Effector CD8-positive, alpha-beta T cell (primary cell): ENCODE results near the gene ELMOD3.
"Not testable (repeated sequence)": the region's sequence is repeated elsewhere in the genome, so short reads cannot be mapped to it uniquely, and the experiment has no call there.

ENCODE experiments used
- DNase-seq: peaks from one replicate; lab custom pipeline; 2025; lab: John Stamatoyannopoulos, UW

The ELMOD3 gene

DNA sequence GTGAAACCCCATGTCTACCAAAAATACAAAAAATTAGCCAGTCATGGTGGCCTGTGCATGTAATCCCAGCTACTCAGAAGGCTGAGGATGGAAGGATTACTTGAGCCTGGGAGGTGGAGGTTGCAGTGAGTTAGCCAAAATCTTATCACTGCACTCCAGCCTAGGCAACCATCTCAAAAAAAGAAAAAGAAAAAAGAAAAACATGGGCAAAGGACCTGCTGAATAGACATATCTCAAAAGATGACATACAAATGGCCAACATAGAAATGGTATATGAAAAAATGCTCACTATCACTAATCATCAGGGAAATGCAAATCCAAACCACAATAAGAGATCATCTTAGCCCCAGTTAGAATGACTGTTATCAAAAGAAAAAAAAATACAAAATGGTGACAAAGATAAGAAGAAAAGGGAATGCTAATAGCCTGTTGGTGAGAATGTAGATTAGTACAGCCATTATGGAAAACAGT is 25.4 kb upstream of the ELMOD3 start:
- no peak for DNase-seq

DNA sequence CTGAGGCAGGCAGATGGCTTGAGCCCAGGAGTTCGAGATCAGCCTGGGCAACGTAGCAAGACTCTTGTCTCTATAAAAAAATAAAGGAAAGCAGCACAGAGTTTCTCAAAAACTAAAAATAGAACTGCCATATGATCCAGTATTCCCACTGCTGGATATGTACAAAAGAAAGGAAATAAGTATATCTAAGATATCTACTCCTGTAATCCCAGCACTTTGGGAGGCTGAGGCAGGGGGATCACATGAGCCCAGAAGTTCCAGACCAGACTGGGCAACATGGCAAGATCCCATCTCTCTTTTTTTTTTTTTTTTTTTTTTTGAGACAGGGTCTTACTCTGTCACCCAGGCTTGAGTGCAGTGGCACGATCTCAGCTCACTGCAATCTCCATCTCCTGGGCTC is 24.9 kb upstream of the ELMOD3 start:
- not testable (repeated sequence) for DNase-seq

DNA sequence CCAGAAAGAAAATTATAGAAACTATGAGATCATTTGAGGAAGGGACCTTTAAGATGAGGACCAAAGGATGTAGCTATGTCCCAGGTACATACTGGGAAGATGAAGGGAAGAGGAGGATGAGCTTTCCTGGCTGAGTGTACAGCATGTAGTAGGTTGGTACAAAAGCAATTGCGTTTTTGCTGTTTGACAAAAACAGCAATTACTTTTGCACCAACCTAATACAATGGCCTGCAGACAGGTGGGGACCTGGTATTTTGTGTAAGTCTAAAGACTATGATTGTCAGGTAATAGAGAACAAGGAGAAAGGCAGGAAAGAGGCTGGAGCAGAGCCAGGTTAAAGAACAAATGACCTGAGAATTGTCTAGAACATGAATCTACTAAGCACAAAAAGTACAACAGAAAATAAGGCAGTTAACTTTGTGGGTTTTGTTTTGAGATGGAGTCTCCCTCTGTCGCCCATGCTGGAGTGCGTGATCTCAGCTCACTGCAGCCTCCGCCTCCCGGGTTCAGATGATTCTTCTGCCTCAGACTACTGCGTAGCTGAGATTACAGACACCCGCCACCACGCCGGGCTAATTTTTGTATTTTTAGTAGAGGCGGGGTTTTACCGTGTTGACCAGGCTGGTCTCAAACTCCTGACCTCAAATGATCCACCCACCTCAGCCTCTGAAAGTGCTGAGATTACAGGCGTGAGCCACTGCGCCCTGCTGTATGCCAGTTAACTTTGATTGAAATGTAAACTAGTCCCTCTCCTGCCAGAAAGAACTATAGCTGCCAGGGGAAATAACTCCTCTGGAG is 23.5 kb upstream of the ELMOD3 start:
- no peak for DNase-seq

DNA sequence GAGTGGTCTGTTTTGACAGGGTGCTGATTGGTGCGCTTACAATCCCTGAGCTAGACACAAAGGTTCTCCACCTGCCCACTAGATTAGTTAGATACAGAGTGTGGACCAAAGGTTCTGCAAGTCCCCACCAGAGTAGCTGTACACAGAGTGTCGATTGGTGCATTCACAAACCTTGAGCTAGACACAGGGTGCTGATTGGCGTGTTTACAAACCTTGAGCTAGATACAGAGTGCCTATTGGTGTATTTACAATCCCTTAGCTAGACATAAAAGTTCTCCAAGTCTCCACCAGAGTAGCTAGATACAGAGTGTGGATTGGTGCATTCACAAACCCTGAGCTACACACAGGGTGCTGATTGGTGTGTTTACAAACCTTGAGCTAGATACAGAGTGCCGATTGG is 20.7 kb upstream of the ELMOD3 start:
- not testable (repeated sequence) for DNase-seq

DNA sequence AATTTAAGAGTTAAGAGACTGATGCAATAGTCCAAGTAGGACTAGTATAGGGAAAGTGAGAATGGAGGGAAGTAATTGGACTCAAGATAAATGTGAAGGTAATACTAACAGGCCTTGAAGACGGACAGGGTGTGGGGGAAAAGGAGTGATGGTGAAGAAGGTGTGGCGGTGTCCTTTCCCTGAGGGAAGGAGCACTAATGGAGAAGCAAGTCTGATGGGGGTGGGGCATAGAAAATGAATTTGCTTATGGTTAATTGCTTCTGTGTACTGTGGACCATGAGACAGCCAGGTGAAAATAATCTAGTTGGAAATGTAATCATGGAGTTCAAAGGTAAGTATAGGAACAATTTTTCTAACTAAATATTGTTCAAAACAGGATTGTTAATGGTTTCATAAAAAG is 19.6 kb upstream of the ELMOD3 start:
- no peak for DNase-seq

DNA sequence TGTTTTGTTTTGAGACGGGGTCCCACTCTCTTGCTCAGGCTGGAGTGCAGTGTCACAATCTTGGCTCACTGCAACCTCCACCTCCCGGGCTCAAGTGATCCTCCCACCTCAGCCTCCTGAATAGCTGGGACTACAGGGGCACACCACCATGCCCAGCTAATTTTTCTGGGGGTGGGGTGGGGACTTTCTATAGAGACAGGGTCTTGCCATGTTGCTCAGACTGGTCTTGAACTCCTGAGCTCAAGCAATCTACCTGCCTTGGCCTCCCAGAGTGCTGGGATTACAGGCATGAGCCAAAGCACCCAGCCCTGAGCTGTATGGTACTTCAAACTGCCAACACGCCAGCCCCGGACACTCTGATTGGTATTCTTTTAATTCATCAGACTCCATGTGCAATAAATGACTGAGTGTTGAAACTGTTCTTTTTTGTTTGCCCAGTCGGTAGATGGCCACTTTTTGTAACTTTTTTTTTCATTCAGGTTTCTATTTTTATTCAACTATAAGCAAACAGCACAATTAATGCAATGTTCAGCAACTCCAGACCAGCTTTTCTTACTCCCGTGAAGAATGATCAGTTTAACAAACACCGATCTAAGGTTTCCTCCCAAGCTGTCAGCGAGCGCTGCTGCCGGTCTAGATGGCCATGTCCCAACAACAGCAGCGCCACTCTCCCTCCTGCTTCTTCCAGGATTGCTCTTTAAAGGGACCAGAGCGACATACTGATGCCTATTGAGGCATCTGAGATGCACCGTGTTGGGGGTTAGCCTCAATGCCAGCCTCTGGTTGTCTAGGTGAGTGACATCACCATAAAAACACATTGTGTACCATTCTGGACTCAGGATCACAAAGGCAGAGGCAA is 14.3 kb upstream of the ELMOD3 start:
- no peak for DNase-seq

DNA sequence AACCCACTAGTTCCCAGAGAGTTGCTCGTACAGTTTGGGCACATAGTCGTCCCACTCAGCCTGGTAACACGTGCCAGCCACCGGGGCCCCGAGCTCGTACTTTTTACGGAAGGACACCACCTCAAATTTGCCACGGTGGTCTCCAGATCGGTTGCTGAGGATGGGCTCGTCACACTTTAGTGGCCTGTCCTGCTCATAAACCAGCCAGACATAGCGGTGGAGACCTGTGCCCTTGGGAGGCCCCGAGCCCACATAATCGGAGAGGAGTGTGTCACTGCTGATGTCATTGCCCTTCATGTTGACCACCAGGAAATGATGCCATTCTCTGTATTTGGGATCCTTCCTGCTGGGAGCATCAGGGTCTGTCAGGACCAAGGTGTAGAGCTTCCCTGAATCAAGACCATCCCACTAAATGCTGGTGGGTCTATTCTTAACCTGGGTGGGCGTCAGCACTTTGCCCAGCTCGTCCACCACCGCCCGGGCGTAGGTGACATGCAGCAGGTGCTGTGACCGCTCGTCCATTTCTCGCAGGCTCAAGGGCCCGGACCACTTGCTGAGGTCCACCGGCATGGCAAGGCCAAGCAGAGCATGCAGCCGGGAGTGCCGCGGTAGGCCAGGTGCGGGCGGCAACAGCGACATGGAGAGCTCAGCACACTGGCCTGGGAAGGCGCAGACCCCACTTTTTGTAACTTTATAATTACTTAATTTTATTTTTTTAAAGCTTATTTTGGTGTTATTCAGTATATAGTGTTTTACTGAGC is 13.1 kb upstream of the ELMOD3 start:
- no peak for DNase-seq

DNA sequence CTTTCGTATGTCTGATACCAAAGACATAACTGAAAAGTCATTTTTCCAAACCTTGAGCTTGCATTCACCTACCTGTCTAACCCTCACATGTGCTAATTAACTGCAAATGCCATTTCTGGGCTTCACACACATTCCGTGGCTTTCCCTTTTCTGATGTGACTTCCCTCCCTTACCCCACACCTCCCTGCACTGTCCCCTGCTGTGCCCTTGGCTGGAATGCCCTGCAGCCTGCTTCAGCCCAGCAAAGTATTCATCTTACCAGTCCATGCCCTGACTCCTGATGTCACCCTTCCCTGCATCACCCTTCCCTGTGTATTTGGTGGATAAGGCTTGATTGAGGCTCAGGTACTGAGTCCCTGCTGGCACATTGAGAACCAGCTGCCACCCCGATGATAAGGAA is 12.4 kb upstream of the ELMOD3 start:
- DNase-seq, result no peak

DNA sequence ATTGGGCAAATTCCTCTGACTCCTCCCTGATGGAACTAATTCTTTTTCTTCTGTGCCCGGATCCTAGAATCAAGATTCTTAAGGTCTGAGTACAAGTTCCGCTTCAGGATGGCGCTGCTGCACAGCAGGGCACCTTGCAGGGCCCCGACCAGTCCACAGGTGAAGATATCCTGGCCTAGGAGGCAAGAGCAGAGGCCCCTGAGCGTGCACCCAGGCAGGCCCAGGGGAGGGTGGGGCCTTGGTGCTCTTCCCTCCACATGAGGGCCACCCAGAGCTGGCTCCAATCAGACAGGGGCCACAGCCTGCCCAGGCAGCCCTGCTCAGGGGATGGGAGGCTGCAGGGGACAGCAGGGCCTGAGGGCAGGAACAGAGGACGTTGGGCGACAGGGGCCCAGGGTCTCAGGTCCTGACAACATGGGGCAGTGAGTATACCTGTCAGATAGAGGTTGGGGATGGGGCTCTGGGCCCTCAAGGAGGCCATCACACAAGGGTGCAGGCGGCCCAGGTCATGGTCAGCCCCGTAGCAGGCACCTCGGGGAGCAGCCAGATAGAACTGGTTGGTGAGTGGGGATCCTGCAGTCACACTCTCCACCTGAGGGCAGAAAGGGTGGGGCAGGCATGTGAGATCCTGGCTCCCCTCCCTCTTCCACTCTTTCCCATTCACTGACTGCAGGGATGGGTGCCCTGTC is 11.2 kb upstream of the ELMOD3 start:
- DNase-seq, result not testable (repeated sequence)

DNA sequence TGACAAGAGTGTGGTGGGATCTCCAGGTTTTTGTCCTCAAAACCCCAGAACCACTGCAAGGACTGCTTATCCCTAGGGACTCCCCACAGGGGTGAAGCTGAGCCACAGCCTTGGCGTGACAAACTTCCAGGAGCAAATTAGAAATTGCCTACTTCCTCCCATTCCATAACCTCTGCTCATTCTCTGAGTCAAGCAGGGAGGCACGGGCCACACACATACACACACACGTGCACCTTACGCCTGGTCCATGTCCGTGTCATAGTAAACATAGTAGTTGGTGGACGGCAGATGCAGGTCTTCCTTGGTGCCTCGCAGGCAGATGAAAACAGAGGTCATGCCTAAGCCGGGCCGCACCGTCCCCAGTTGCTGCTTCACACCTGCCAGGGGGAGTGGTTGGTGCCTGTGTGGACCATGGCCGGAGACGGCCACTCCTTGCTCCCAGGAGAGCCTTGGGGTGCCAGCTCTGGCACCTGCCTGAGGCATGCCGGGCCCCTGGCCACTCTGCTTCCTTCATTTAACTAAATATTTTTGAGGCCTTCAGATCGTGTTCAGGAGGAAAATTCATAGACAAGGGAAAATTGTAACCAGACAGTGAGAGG is 10.1 kb upstream of the ELMOD3 start:
- no peak for DNase-seq

DNA sequence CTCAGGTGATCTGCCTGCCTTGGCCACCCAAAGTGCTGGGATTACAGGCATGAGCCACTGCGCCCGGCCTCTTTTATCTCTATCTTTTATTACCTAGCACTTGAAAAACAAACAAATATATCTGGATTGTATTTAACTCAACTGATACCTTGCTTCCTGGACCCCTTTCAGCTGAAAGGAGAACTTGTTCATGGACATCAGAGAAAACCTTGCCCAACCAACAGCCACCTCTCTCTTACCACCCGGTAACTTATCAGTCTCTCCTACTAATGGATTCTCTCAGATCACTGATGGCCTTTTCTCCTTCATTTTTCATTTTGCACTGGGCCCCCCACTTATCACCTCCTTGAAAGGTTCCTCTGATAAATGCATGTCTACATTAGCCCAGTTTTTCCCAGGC is 7.0 kb upstream of the ELMOD3 start:
- no peak for DNase-seq

DNA sequence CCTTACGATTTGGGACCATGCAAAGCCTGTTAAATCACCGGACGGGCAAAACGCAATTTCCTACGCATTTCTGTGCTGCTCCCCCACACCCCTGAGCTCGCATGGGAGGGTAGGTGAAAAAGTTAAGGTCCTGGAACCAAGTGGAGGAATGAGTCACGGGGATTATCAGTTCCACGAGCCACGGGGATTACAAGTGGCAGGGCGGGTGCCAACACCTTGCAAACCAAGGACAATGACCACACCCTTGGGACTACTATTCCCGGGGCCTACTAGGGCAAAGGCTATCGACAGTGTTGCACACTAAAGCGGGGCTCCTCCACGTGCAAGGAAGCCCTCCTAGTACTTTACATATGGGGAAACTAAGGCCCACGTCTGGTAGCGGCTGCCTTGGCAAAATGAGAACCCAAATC is 688 bp upstream of the ELMOD3 start:
- no peak for DNase-seq

DNA sequence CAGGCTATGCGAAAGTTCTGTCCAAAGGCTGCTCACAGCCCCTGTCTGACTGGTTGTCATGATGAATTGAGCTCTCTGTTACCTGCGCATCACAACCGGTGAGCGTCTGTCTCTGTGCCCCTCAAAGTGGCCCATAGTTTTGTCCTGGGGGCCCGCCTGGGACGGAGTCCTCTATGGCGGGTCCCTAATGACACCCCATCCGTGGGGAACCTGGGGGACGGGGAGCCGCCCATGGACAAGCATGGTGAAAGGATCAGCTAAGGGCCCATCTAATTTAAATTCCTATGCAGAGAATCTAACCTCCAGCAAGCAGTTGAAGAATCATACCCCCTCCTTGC is 473 bp downstream of the ELMOD3 start:
- no peak for DNase-seq

DNA sequence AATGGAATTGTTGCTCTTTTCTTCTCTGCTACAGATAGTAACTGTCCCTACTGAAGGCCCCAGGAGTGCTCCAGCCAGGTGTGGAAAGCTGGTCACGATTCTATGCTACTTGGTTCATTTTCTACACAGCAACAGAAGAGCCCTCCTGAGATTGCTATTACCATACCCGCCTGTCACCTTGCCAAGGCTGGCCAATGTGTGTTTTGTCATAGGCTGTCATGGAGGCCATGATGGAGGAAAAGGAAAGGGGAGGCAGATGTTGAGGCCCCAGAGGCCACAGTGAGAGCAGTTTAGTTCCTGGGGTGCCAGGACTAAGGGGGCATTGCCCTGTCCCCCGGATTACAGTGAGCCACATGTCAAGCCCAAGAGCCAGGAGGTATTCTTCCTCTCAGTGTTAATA is 952 bp downstream of the ELMOD3 start:
- no peak for DNase-seq

DNA sequence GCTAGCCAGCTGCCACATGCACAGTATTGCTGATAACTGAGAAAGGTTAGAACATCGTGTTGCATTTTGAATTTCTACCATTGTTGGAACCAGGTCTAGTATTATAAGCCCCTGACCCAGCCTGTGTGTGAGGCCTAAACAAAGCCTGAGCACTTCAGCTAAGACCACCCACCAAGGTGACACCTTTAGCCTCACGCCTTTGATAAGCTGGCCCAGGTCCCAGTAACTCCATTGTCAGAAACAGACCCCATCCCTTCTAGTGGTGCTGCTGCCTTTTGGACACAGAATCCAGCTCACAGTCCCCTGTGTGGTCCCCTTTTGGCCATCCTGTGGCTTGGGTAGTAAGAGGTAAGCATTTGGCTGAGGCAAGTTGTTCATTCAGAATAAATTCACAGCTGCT is 1.6 kb downstream of the ELMOD3 start:
- no peak for DNase-seq

DNA sequence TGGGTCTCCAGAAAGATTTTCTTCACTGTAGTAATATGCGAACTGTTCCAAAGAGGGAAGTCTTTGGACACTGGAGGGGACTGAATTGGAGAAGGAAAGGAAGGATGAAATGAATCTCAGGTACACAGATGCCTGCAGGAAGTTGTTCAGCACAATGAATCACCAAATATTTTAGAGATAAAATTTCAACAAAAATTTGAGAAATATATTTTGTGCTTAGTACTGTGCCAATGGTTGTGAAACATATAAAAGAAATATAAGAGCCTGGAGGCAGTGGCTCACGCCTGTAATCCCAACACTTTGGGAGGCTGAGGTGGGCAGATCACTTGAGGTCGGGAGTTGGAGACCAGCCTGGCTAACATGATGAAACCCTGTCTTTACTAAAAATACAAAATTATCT is 3.2 kb downstream of the ELMOD3 start:
- no peak for DNase-seq

DNA sequence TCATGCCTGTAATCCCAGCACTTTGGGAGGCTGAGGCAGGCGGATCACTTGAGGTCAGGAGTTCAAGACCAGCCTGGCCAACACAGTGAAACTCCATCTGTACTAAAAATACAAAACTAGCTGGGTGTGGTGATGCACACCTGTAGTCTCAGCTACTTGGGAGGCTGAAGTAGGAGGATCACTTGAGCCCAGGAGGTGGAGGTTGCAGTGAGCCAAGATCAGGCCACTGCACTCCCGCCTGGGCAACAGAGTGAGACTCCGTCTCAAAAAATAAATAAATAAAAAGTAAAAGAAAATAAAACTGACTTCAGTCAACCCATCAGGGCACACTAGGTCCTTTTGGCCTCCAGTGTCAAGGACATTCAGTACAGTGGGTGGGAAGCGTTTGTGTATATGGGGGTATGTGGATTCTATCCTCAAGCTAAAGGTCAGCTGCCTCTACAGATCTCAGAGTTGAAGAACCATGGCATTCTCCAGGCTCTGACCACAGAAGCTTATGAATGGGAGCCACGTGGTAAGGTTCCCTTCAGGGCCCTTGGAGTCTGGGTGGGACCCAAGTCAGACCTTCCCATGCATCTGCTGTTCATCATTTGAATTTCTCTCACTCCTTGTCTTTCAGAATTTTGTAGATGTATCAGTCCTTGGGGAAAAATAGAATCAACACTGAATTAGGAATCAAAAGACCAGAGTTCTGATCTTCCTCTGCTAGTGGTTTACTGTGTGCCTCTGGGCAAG is 8.3 kb downstream of the ELMOD3 start:
- DNase-seq, result not testable (repeated sequence)

DNA sequence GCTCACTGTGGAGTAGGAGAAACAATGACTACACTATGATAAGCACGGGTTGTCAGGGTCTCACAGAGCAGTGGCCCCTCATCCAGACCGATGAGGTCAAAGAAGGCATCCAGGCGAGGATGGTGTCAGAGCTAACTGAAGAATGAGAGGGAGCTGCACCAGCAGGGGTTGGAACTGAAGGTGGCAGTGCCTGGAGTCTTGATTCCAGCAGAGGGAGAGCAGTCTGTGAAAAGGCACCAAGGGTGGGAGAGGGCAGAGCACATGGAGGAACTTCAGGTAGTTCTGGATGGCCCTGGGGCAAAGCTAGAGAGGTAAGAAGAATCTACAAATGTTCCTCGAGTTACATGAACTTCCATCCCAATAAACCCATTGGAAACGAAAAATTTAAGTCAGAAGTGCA is 12.6 kb downstream of the ELMOD3 start:
- no peak for DNase-seq

DNA sequence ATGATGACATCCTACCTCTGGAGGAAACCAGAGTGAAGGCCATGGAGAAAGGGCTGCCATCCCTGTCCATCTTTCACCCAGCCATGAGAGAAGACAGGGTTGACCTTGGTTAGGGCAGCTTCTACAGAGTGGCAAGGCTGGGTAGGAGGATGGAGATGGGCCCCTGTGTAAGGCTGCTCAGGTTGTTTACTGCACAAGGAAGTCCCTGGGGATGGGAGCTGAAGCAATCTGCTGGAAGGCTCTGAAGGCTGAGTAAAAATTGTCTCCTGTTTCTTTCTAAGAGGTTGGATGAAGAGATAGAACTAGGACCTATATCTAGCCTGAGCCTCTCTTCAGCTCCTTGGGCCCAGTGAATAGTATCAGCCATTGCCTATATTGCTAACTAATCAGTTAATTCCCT is 14.4 kb downstream of the ELMOD3 start:
- DNase-seq, result no peak

DNA sequence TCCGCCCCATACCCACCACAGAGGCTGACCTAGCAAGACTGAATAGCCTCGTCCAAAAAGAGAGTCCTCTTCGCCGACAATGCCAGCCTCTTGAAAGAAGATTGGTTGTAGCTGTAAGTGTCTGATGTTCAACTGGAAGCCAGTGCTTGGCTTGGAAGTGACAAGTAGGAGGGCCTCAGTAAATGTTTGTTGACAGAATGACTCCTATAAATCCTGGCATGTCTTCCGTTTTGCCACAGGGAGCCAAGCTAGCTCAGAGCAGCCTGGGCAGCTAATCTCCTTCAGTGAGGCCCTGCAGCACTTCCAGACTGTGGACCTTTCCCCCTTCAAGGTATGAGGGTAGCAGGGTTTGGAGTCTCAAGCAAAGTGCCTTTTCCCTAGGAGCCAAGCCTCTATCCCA is 14.9 kb downstream of the ELMOD3 start:
- no peak for DNase-seq

DNA sequence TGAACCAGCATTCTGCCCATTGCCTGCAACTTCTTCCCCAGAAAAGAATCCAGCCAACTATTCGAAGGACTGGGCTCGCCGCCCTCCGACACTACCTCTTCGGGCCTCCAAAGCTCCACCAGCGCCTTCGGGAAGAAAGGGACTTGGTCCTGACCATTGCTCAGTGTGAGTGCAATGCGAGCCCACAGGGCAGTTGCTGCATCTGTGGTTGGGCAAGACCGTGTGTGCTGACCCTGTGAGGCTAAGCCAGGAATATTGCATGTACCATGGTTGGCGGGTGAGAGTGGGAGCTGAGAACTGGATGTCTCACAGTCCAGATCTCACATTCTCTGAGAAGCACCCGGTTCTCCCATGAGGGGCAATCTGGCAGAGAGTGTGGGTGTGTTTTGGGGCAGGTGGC is 16.5 kb downstream of the ELMOD3 start:
- DNase-seq, result no peak
